ENCODE measurements around the gene NDUFA7.
"Not testable (repeated sequence)": the region's sequence is repeated elsewhere in the genome, so short reads cannot be mapped to it uniquely, and the experiment has no call there.

Gene NDUFA7

DNA sequence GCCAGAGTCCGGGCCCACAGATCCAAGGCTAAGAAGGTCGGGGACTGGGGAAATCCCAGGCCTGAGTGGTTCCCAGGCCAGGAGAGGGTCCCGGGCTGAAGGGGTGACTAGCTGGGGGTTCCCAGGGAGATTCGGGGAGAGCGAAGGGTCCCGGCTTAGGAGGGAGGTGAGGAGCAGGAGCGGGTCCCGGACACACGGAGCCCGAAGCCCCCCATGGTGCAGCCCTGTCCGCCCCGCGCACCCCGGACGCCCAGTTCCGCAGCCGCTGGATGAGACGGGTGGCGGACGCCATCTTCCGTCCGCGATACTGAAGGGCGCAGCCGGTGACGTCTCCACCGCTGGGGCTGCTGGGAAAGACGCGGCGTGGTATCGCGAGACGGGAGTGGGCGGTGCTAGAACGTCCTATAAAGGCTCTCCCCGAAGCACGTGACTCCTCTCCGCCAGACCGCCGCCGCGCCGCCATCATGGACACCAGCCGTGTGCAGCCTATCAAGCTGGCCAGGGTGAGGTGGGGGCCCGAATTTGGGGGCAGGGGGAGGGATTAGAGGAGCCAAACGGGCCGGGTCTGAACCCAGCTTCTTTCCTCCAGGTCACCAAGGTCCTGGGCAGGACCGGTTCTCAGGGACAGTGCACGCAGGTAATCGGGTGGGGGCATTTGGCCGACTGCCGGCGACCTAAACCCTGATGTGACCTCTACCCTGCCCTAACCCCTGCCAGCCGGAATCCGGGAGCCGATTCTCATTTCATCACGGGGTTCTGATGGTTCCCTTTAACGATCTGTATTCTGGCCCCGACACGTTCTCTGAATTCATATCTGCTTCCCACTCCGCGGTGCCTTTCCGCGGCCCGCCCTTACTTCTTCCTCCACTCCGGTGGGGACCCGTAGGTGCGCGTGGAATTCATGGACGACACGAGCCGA lies at the start of gene NDUFA7, which contains the start of gene RPS28:
Gene NDUFA7 (minus strand): TSS at position 309 of the 919 bp plus-strand sequence. CDS start 17 bp downstream, at position 292.
Gene RPS28 (plus strand): TSS at position 430 of the 919 bp plus-strand sequence. CDS start 35 bp downstream, at position 465.
- DNase-seq, result peak; percentile 69

DNA sequence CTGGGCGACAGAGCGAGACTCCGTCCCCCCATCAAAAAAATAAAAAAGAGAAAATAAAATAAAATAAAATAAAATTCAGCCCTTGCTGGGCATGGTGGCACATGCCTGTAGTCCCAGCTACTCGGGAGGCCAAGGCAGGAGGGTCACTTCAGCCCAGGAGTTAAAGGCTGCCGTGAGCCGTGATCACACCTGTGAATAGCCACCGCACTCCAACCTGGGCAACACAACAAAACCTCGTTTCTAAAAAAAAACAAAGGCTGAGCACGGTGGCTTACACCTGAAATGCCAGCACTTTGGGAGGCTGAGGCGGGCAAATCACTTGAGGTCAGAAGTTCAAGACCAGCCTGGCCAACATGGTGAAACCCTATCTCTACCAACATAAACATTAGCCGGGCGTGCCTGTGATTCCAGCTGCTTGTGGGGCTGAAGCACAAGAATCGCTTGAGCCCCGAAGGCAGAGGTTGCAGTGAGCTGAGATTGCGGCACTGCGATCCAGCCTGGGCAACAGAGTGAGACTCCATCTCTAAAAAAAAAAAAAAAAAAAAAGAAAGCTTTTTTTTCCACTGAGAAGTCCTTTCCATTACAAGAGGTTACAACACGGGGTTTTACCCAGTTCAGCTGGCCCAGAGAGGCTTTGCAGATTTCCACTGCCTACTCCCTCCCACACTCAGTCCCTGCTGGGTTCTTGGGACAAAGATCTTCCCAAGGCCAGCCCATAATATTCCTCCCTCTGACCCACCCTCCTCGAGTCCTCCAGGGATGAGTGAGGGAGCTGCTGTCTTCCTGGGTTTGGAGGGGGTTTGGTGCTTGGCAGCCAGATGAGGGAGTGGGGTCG lies 49.2 kb upstream of the NDUFA7 start:
- DNase-seq, result no peak

DNA sequence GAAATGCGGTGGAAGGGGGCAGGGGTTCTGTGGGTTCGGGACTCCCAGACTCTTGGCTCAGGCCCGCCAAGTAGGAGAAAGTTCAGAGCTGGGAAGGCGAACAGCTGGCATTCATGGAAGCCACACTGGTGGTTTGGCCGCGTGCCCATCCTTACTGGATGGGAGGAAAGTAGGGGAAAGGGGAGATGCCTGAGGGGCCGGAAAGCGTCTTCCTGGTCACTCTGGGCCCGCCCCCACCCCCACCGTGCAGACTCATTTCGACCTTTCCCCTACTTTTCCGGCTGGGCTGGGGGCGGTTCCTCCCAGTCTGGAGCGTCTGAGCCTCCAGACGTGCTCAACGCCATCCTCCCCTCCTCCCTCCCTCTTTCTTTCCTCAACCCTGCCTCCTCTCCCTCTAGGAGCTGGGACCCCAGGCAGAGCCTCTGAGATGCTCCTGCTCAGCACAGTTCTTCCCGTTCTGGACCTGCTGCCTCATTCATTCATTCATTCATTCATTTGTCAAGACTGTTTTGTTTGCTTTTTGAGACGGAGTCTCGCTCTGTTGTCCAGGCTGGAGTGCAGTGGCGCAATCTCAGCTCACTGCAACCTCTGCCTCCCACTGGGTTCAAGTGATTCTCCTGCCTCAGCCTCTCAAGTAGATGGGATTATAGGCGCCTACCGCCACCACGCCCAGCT lies 46.3 kb upstream of the NDUFA7 start:
- DNase-seq, result no peak

GRCh38 chr19:8366961-8367326 lies 45.8 kb upstream of the NDUFA7 start:
- DNase-seq, result no peak

GRCh38 chr19:8366121-8366581 lies 45.0 kb upstream of the NDUFA7 start:
- DNase-seq, result no peak

- DNase-seq, result no peak
Measured at GRCh38 chr19:8363803-8364771, 42.9 kb upstream of the NDUFA7 start, which contains the start of gene ANGPTL4. ANGPTL4 (plus strand) TSS chr19:8364155; CDS start chr19:8364322, 167 bp downstream.

GRCh38 chr19:8361921-8362793 lies 41.0 kb upstream of the NDUFA7 start:
- no peak for DNase-seq

DNA sequence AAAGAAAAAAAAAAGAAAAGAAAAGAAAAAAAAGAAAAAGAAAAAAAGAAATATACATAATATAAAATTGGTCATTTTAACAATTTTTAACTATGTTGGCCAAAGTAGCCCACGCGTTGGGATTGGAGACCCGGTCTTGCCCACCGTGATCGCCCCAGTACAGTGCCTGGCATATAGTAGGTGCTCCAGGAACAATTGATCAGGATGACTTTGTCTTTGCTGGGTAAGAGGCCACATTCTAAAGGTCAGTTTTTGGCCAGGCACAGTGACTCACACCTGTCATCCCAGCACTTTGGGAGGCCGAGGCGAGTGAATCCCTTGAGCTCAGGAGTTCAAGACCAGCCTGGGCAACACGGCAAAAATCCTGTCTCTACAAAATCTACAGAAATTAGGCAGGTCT lies 39.0 kb upstream of the NDUFA7 start:
- no peak for DNase-seq

DNA sequence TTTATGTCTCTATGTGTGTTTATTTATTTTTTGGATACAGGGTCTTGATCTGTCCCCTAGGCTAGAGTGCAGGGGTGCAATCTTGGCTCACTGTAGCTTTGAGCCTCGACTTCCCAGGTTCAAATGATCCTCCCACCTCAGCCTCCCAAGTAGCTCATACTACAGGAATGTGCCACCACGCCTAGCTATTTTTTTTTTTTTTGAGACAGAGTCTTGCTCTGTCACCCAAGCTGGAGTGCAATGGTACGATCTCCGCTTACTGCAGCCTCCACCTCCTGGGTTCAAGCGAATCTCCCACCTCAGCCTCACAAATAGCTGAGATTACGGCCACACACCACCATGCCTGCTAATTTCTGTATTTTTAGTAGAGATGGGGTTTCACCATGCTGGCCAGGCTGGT lies 37.8 kb upstream of the NDUFA7 start:
- DNase-seq, result no peak

GRCh38 chr19:8357007-8357521 lies 35.9 kb upstream of the NDUFA7 start:
- DNase-seq, result no peak

DNA sequence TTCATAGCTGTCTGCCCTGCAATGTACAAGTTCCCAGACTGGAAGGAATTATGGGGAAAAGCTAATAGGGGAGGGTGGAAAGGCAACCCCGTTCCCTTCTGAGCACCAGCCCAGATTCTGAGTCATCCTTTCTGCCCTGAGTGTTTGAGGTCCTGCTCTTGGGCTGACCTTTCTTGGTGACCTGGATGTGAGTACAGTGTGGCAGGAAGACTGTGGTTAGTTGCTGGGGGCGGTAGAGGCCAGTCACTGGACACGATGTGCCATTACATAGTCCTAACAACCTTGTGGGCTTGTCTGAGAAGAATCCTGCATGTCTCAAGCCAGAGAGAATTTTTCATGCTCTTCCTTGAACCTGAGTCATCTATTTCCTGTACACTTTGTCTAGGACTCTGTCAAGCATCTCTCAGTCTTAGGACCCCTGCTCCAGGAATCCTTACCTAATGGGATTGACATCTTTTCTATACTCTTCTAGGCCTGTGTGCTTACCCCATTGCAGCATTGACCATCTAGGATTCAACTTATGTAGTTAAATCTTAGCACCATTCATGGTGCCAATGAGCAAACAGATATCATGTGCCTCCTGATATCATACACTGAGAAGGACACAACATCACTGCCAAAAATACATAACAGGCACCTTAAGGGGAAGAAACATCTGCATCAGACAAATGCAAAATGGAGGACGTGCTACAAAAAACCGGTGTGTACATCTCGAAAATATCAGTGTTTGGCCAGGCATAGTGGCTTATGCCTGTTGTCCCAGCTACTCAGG lies 34.6 kb upstream of the NDUFA7 start:
- no peak for DNase-seq

- not testable (repeated sequence) for DNase-seq
Measured at GRCh38 chr19:8352845-8353244, 31.7 kb upstream of the NDUFA7 start.

- DNase-seq, result no peak
Measured at GRCh38 chr19:8352134-8352827, 31.1 kb upstream of the NDUFA7 start.

- not testable (repeated sequence) for DNase-seq
Measured at GRCh38 chr19:8349629-8350372, 28.6 kb upstream of the NDUFA7 start.

DNA sequence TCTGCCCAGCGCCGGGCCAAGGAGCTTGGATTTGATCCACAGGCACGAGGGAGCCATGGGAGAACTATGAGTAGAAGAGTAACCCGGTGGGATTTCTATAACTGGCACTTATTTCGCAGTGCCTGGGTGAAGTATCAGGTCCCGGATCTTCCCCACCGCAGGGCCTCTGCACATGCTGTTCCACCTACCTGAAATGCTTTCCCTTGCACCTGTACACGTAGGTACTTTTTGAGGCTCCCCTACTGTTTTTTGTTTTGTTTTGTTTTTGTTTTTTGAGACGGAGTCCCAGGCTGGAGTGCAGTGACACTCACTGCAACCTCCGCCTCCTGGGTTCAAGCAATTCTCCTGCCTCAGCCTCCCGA lies 22.3 kb upstream of the NDUFA7 start:
- DNase-seq, result no peak

GRCh38 chr19:8342684-8343482 lies 21.7 kb upstream of the NDUFA7 start, which contains the start of gene KANK3:
KANK3 (minus strand) TSS chr19:8343262; CDS start chr19:8337828, 5,434 bp downstream.
- no peak for DNase-seq

DNA sequence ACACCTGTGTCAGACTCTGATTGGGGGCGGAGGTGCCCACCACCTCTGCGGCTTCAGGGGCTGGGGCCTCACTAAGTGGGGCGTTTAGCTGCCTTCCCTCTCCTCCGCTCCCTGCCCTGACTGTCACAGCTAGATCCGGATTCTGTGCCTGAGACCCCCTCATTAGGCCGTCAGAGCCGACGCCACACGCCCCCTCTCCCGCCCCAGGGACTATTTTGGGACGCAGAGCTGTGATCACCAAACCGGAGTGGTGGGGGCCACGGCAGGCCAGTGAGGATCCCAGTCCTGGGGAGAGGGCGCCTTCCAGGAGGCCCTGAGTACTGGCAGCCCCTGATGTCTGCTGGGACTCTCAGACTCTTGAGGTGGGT lies 21.1 kb upstream of the NDUFA7 start:
- no peak for DNase-seq
